NOMO-1 treated with dmso at 0.1 percent for 144 hours (cell line): ENCODE data around the gene TTC6.
A peak's percentile ranks its signal among the peaks of the same experiment; 100 is the strongest.
"Not testable (repeated sequence)": the region's sequence is repeated elsewhere in the genome, so short reads cannot be mapped to it uniquely, and the experiment has no call there.

Experiments
- DNase-seq: peaks from one replicate; lab custom pipeline; 2025; ENCODE audit not compliant: unreplicated experiment; lab: John Stamatoyannopoulos, UW

TTC6 gene

GRCh38 chr14:37594971-37595808, at the start of gene TTC6, which contains the start of gene FOXA1:
Gene TTC6 (plus strand): TSS chr14:37595629. CDS start chr14:37622065, 26,436 bp downstream.
Gene FOXA1 (minus strand): TSS chr14:37595249. CDS start chr14:37594972, 277 bp downstream.
- peak; percentile 30 for DNase-seq

GRCh38 chr14:37546621-37547447, 48.6 kb upstream of the TTC6 start:
- DNase-seq: no peak

- DNase-seq: no peak
Observed at GRCh38 chr14:37550511-37550910, 44.9 kb upstream of the TTC6 start.

- no peak for DNase-seq
Observed at GRCh38 chr14:37551119-37551518, 44.3 kb upstream of the TTC6 start.

GRCh38 chr14:37553935-37554550, 41.4 kb upstream of the TTC6 start:
- DNase-seq: no peak

GRCh38 chr14:37555596-37555995, 39.8 kb upstream of the TTC6 start:
- not testable (repeated sequence) for DNase-seq

- no peak for DNase-seq
Observed at GRCh38 chr14:37558740-37559139, 36.7 kb upstream of the TTC6 start.

GRCh38 chr14:37559386-37559785, 36.0 kb upstream of the TTC6 start:
- DNase-seq: no peak

- DNase-seq: no peak
Observed at GRCh38 chr14:37563189-37563588, 32.2 kb upstream of the TTC6 start.

GRCh38 chr14:37565550-37565949, 29.9 kb upstream of the TTC6 start:
- DNase-seq: no peak

- no peak for DNase-seq
Observed at GRCh38 chr14:37566811-37567371, 28.5 kb upstream of the TTC6 start.

GRCh38 chr14:37569729-37570128, 25.7 kb upstream of the TTC6 start:
- DNase-seq: no peak

- no peak for DNase-seq
Observed at GRCh38 chr14:37571391-37571790, 24.0 kb upstream of the TTC6 start.

- no peak for DNase-seq
Observed at GRCh38 chr14:37573356-37573755, 22.1 kb upstream of the TTC6 start.

GRCh38 chr14:37579274-37579673, 16.2 kb upstream of the TTC6 start:
- DNase-seq: no peak

- no peak for DNase-seq
Observed at GRCh38 chr14:37580146-37580545, 15.3 kb upstream of the TTC6 start.

- DNase-seq: no peak
Observed at GRCh38 chr14:37583358-37584210, 11.8 kb upstream of the TTC6 start.

GRCh38 chr14:37584211-37585100, 11.0 kb upstream of the TTC6 start:
- DNase-seq: no peak

- DNase-seq: no peak
Observed at GRCh38 chr14:37585101-37585511, 10.3 kb upstream of the TTC6 start.
